Smooth muscle cell (in vitro differentiated cells): Measurements from ENCODE around the gene POT1. TPM values are rescaled to one million over a fixed set of nuclear protein-coding genes. Genes with fewer than 3 reads are reported as not detected.
A peak's percentile ranks its signal among the peaks of the same experiment; 100 is the strongest.

Source experiments
- DNase-seq: peaks from one replicate; lab custom pipeline; 2025; ENCODE audit not compliant: unreplicated experiment; lab: John Stamatoyannopoulos, UW
- H2AFZ ChIP-seq: fragments of 200-600 bp; sonication (generic); 2 replicates; pipeline ENCODE4 v1.6.0; 2016; ENCODE audit warnings: antibody characterized with exemption, low read depth, mild to moderate bottlenecking
- H3F3A ChIP-seq: fragments of 200-600 bp; sonication (generic); 2 replicates; pipeline ENCODE4 v1.6.0; 2017; ENCODE audit warnings: antibody characterized with exemption, low read depth
- H3K27ac ChIP-seq: fragments of 200-600 bp; sonication (generic); 2 replicates; pipeline ENCODE4 v1.5.1; 2016; ENCODE audit warnings: low read depth, mild to moderate bottlenecking
- H3K27me3 ChIP-seq: fragments of 200-600 bp; sonication (generic); 2 replicates; pipeline ENCODE4 v1.6.1; 2016; ENCODE audit warnings: low read depth, mild to moderate bottlenecking
- H3K36me3 ChIP-seq: fragments of 200-600 bp; sonication (generic); 2 replicates; pipeline ENCODE4 v1.5.1; 2016; ENCODE audit warnings: low read depth
- H3K4me1 ChIP-seq: fragments of 200-600 bp; sonication (generic); 2 replicates; pipeline ENCODE4 v1.5.1; 2016; ENCODE audit warnings: low read depth
- H3K4me2 ChIP-seq: fragments of 200-600 bp; sonication (generic); 2 replicates; pipeline ENCODE4 v1.6.0; 2016; ENCODE audit warnings: mild to moderate bottlenecking
- H3K4me3 ChIP-seq: fragments of 200-600 bp; sonication (generic); 2 replicates; pipeline ENCODE4 v1.5.1; 2016; ENCODE audit warnings: mild to moderate bottlenecking
- H3K79me2 ChIP-seq: fragments of 200-600 bp; sonication (generic); 2 replicates; pipeline ENCODE4 v1.6.0; 2016; ENCODE audit warnings: low read depth, mild to moderate bottlenecking
- H3K9ac ChIP-seq: fragments of 200-600 bp; sonication (generic); 2 replicates; pipeline ENCODE4 v1.6.0; 2016; ENCODE audit warnings: low read depth
- H3K9me3 ChIP-seq: fragments of 200-600 bp; sonication (generic); replicated peaks from 2 replicates; pipeline ENCODE4 v1.5.1; 2016; ENCODE audit warnings: low read depth
- H4K20me1 ChIP-seq: fragments of 200-600 bp; sonication (generic); 2 replicates; pipeline ENCODE4 v1.6.0; 2016; ENCODE audit warnings: low read depth
- WGBS: methylation state at CpG from one replicate; pipeline ENCODE4 v1.1.7; 2016; ENCODE audit warnings: low lambda C conversion rate; 5-methylcytosine and 5-hydroxymethylcytosine counted together
- polyA plus RNA-seq: library from polyadenylated mRNA; unstranded; fragments of >200 nt; fragmentation: Nextera tagmentation; extraction: Ambion mirVana; gene quantifications from 2 replicates; pipeline ENCODE4 v1.2.1, GENCODE V29; 2016
- total RNA-seq: library from RNA; depleted of rRNA; stranded (reverse); fragments of >200 nt; gene quantifications from 2 replicates; pipeline ENCODE4 v1.2.3, GENCODE V29; 2014
- TF ChIP-seq, protein P1 (sequence below): fragments of 200-600 bp; sonication (generic); IDR thresholded peaks from 2 replicates; pipeline ENCODE4 v1.5.1; 2017; ENCODE audit warnings: borderline replicate concordance, mild to moderate bottlenecking, antibody characterized with exemption; ENCODE audit not compliant: insufficient read depth, poor library complexity, severe bottlenecking

POT1 gene
- total and polyA plus RNA-seq, 2 experiments from 2014 or later = 12.2 to 35.5 TPM

DNA sequence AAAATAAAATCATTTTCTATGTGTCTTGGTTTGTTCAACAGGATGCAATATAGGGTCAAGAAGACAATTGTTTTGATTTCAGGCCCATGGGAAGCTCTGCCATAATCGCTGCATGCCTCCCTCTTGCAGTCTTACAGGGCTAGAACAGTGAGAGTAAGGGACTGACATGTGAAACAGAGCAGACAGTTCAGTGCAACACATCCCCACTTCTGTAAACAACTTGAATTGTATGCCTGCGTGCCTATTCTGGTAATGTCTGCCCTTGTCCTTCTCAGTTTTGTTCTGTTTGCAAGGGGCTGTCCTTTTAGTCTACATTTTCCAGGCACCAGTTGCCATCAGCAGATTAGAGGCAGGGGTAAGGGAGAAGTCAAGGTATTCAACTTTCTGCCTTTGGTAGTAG, 129.2 kb downstream of the POT1 start:
- no peak overlapping the region for H3K4me2 ChIP-seq
- peak overlapping the region; percentile 69 for H2AFZ ChIP-seq
- H3K4me1 ChIP-seq = no peaks in the 10 kb centered on the region
- no peaks in the 10 kb centered on the region for H3K9me3 ChIP-seq
- no peaks in the 10 kb centered on the region for H3K79me2 ChIP-seq
- H3F3A ChIP-seq = no peaks in the 10 kb centered on the region
- H3K27ac ChIP-seq = no peak overlapping the region
- H3K4me3 ChIP-seq = no peak overlapping the region
- WGBS = 33% methylated on average over 2 of the region's 2 CpGs
- no peak overlapping the region for H3K9ac ChIP-seq
- H3K36me3 ChIP-seq = no peaks in the 10 kb centered on the region
- no peak for DNase-seq
- no peaks in the 10 kb centered on the region for H3K27me3 ChIP-seq
- TF ChIP-seq, protein P1, sequence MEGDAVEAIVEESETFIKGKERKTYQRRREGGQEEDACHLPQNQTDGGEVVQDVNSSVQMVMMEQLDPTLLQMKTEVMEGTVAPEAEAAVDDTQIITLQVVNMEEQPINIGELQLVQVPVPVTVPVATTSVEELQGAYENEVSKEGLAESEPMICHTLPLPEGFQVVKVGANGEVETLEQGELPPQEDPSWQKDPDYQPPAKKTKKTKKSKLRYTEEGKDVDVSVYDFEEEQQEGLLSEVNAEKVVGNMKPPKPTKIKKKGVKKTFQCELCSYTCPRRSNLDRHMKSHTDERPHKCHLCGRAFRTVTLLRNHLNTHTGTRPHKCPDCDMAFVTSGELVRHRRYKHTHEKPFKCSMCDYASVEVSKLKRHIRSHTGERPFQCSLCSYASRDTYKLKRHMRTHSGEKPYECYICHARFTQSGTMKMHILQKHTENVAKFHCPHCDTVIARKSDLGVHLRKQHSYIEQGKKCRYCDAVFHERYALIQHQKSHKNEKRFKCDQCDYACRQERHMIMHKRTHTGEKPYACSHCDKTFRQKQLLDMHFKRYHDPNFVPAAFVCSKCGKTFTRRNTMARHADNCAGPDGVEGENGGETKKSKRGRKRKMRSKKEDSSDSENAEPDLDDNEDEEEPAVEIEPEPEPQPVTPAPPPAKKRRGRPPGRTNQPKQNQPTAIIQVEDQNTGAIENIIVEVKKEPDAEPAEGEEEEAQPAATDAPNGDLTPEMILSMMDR = no peak
- H4K20me1 ChIP-seq = no peaks in the 10 kb centered on the region

DNA sequence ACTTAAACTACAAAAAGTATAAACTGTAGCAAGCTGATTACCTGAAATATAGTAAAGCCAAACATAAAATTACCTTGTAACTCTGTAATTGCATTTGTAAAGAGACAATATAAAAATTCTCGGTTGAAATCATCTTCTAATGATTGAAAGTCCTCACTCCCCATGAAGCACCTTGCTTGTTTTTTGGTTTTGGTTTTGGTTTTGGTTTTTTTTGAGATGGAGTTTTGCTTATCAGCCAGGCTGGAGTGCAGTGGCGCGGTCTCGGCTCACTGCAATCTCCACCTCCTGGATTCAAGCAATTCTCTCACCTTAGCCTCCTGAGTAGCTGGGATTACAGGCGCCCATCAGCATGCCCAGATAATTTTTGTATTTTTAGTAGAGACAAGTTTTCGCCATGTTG, 130.2 kb downstream of the POT1 start:
- Histone ChIP-seq H3K79me2 (no peaks in the 10 kb centered on the region), H4K20me1 (no peaks in the 10 kb centered on the region), H3K27me3 (no peaks in the 10 kb centered on the region), H3K27ac (no peak overlapping the region), H3K4me2 (no peak overlapping the region), H3K36me3 (no peaks in the 10 kb centered on the region), H3K4me3 (no peak overlapping the region), H3K9me3 (no peaks in the 10 kb centered on the region), H3K4me1 (no peaks in the 10 kb centered on the region), H3F3A (no peaks in the 10 kb centered on the region), H3K9ac (no peak overlapping the region), H2AFZ (no peak overlapping the region)
- 94% methylated on average over 6 of the region's 6 CpGs for WGBS
- no peak for DNase-seq
- TF ChIP-seq, protein P1 = no peak

DNA sequence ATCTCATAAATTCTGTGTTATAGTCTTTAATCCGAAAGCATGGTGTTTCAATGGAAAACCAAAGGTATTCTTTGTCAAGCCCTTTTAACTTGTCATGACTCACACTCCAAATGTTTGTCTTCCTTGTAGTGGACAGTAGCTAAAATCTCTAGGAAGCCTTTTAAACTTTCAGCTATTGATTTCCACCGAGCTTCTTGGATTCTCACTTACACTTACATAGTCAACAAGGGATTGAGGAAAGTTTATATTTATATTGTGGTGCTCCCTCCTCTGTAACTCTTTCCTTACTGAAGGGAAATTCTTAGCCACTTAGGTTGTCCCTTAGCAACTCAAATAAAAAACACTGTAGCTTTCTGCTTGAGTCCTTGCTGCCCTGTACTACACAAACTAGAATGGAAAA, 132.9 kb downstream of the POT1 start:
- H3K4me1 ChIP-seq = no peaks in the 10 kb centered on the region
- H3K27ac ChIP-seq = peak overlapping the region; percentile 37
- no peak overlapping the region for H3K9ac ChIP-seq
- no peak overlapping the region for H2AFZ ChIP-seq
- H3K79me2 ChIP-seq = no peaks in the 10 kb centered on the region
- WGBS = 25% methylated on average over 2 of the region's 2 CpGs
- H3K4me3 ChIP-seq = no peak overlapping the region
- H3K27me3 ChIP-seq = no peaks in the 10 kb centered on the region
- H4K20me1 ChIP-seq = no peaks in the 10 kb centered on the region
- no peak overlapping the region for H3K4me2 ChIP-seq
- H3K9me3 ChIP-seq = no peaks in the 10 kb centered on the region
- no peaks in the 10 kb centered on the region for H3K36me3 ChIP-seq
- DNase-seq = no peak
- H3F3A ChIP-seq = no peaks in the 10 kb centered on the region
- TF ChIP-seq, protein P1 = no peak

DNA sequence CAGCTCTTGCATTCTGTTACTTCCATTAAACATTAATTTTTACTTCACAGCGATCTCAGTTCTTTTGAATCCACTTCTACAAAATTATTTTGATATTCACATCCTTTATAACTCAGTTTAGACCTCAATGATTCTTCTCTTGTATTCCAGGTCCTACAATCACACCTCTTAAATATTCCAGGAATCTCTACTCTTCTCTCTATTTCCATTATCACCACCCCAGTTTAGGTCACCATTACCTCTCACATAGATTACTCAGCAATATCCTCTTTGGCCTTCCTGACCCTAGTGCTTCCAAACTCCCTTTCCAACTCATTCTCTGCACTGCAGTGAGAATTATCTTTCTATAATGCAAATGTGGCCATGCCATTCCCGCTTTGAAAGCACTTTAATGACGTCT, 136.9 kb downstream of the POT1 start:
- Histone ChIP-seq H3K9me3 (no peaks in the 10 kb centered on the region), H3K4me2 (no peak overlapping the region), H3K79me2 (no peaks in the 10 kb centered on the region), H4K20me1 (no peaks in the 10 kb centered on the region), H3K9ac (no peak overlapping the region), H3K27ac (peak overlapping the region; percentile 50), H3K27me3 (no peaks in the 10 kb centered on the region), H3K4me3 (no peak overlapping the region), H3K4me1 (no peaks in the 10 kb centered on the region), H2AFZ (no peak overlapping the region), H3K36me3 (no peaks in the 10 kb centered on the region), H3F3A (no peaks in the 10 kb centered on the region)
- TF ChIP-seq, protein P1 = no peak
- WGBS = 89% methylated on average over 3 of the region's 3 CpGs
- no peak for DNase-seq
